Neural cell (in vitro differentiated cells): ENCODE data around the gene ANP32B.

Source experiments
- CTCF ChIP-seq: fragments of 450-650 bp; IDR thresholded peaks from 2 replicates; pipeline ENCODE4 v1.5.1; 2014; ENCODE audit warnings: antibody characterized with exemption, mild to moderate bottlenecking, moderate library complexity; ENCODE audit not compliant: poor library complexity, severe bottlenecking
- EP300 ChIP-seq: fragments of 450-650 bp; conservative IDR thresholded peaks from 2 replicates; pipeline ENCODE4 v1.6.1; 2014; ENCODE audit warnings: antibody characterized with exemption, mild to moderate bottlenecking, moderate library complexity; ENCODE audit not compliant: poor library complexity, severe bottlenecking
- EZH2 ChIP-seq: fragments of 200-600, 300-800 bp; shearing (Covaris generic), sonication (generic); IDR thresholded peaks from 2 replicates; pipeline ENCODE4 v1.6.1; 2014; ENCODE audit warnings: antibody characterized with exemption, low read length, borderline replicate concordance, mild to moderate bottlenecking; ENCODE audit not compliant: insufficient read depth, poor library complexity, severe bottlenecking
- MXI1 ChIP-seq: fragments of 450-650 bp; conservative IDR thresholded peaks from 2 replicates; pipeline ENCODE4 v1.6.1; 2014; ENCODE audit warnings: antibody characterized with exemption, mild to moderate bottlenecking; ENCODE audit not compliant: poor library complexity, severe bottlenecking
- POLR2AphosphoS5 ChIP-seq: IDR thresholded peaks from 2 replicates; pipeline ENCODE4 v1.6.1; 2012
- RAD21 ChIP-seq: fragments of 450-650 bp; conservative IDR thresholded peaks from 2 replicates; pipeline ENCODE4 v1.6.1; 2014; ENCODE audit warnings: antibody characterized with exemption, mild to moderate bottlenecking, moderate library complexity
- REST ChIP-seq: IDR thresholded peaks from 2 replicates; pipeline ENCODE4 v1.6.1; 2012; ENCODE audit warnings: borderline replicate concordance
- SMC3 ChIP-seq: fragments of 450-650 bp; conservative IDR thresholded peaks from 2 replicates; pipeline ENCODE4 v1.6.1; 2014; ENCODE audit warnings: antibody characterized with exemption, mild to moderate bottlenecking, moderate library complexity; ENCODE audit not compliant: poor library complexity
- TAF1 ChIP-seq: IDR thresholded peaks from 2 replicates; pipeline ENCODE4 v1.6.1; 2012; ENCODE audit warnings: low read depth

- TF ChIP-seq CTCF = no peak
- no peak for TF ChIP-seq REST
- no peak for TF ChIP-seq POLR2AphosphoS5
- TF ChIP-seq SMC3 = no peak
- no peak for TF ChIP-seq TAF1
- no peak for TF ChIP-seq EZH2
- no peak for TF ChIP-seq MXI1
- no peak for TF ChIP-seq RAD21
- TF ChIP-seq EP300 = no peak
These were observed 19.9 kb upstream of the ANP32B start for GRCh38 chr9:97963232-97963631.
